Spleen (tissue), 11 donors: ENCODE measurements around the gene C1orf198. TPM values are rescaled to one million over a fixed set of nuclear protein-coding genes. Genes with fewer than 3 reads are reported as not detected.

Experiments used
- DNase-seq: peaks from one replicate; pipeline ENCODE4 v3.0.0-alpha.2; 2020
- H3K27ac ChIP-seq, 8 donors: fragments of 200-600 bp; sonication (generic) in 7 of 8; 1 replicate in 4 of 8; 2 replicates in 4 of 8; pipeline versions ENCODE4 v1.5.0 to v1.8.0; 2016 to 2021; ENCODE audit warnings: inconsistent platforms in 4 of 8, mild to moderate bottlenecking in 4 of 8, moderate library complexity in 1 of 8
- H3K27me3 ChIP-seq, 7 donors: fragments of 200-600 bp; sonication (generic) in 6 of 7; replicated peaks in 1 of 7; 1 replicate in 4 of 7; 2 replicates in 3 of 7; pipeline versions ENCODE4 v1.5.0 to v1.8.0; 2016 to 2021; ENCODE audit warnings: inconsistent platforms in 3 of 7, mild to moderate bottlenecking in 1 of 7
- H3K36me3 ChIP-seq, 6 donors: fragments of 200-600 bp; sonication (generic) in 5 of 6; 1 replicate in 4 of 6; 2 replicates in 2 of 6; pipeline versions ENCODE4 v1.5.0 to v1.8.0; 2016 to 2021; ENCODE audit warnings: inconsistent platforms in 2 of 6
- H3K4me1 ChIP-seq, 6 donors: fragments of 200-600 bp; sonication (generic) in 5 of 6; 1 replicate in 3 of 6; 2 replicates in 3 of 6; pipeline versions ENCODE4 v1.5.0 to v1.8.0; 2016 to 2021; ENCODE audit warnings: inconsistent platforms in 3 of 6
- H3K4me3 ChIP-seq, 8 donors: fragments of 200-600 bp; sonication (generic) in 7 of 8; 1 replicate in 4 of 8; 2 replicates in 4 of 8; pipeline versions ENCODE4 v1.5.0 to v1.8.0; 2016 to 2021; ENCODE audit warnings: inconsistent platforms in 4 of 8, mild to moderate bottlenecking in 4 of 8, moderate library complexity in 2 of 8
- H3K9me3 ChIP-seq, 8 donors: fragments of 200-600 bp; sonication (generic) in 7 of 8; 1 replicate in 4 of 8; 2 replicates in 4 of 8; pipeline versions ENCODE4 v1.5.0 to v1.8.0; 2016 to 2021; ENCODE audit warnings: inconsistent platforms in 4 of 8
- CTCF ChIP-seq, 11 experiments: fragments of 200-600 bp in 7 of 11; fragments of 450-650 bp in 4 of 11; sonication (generic) in 4 of 11; IDR thresholded peaks in 8 of 11; conservative IDR thresholded peaks in 3 of 11; 1 replicate in 7 of 11; 2 replicates in 4 of 11; pipeline versions ENCODE4 v1.4.0 to v1.8.0; 2016 to 2021; ENCODE audit warnings: antibody characterized with exemption in 11 of 11, inconsistent platforms in 4 of 11, mild to moderate bottlenecking in 1 of 11
- POLR2A ChIP-seq, 3 donors: fragments of 450-650 bp; IDR thresholded peaks; one replicate each; pipeline ENCODE4 v1.5.1; 2017; ENCODE audit warnings: antibody characterized with exemption in 3 of 3, mild to moderate bottlenecking in 1 of 3
- POLR2AphosphoS5 ChIP-seq, 3 donors: sonication (generic); formaldehyde crosslinking; IDR thresholded peaks; one replicate each; pipeline ENCODE4 v1.5.1; 2017; ENCODE audit warnings: antibody characterized with exemption in 3 of 3
- WGBS, 5 donors: extraction: QIAGEN DNeasy Blood & Tissue Kit in 3 of 5; methylation state at CpG; one replicate each; pipeline versions ENCODE4 v1.1.5 to v1.1.7; 2013 to 2018; 5-methylcytosine and 5-hydroxymethylcytosine counted together
- intact Hi-C: fragments of 100-400 bp; cut with DNase I; formaldehyde crosslinking; loops from one replicate; pipeline ENCODE4 v1.15.0; 2023; ENCODE audit warnings: low total_unique reads
- polyA plus RNA-seq, 3 donors: library from polyadenylated mRNA; stranded (reverse); fragments of 200-250 nt; gene quantifications; one replicate each; pipeline ENCODE4 v1.2.1, GENCODE V29; 2013
- total RNA-seq, 7 donors: library from RNA; depleted of rRNA in 3 of 7; stranded (reverse); fragments of >200 nt in 3 of 7; fragmentation: NEBNext Ultra II Directional in 4 of 7; extraction: Animal tissue kit (Norgen Biotek cat#: 25700) in 4 of 7; gene quantifications; one replicate each; pipeline versions ENCODE4 v1.1.0 to v1.2.1, GENCODE V29; 2016 to 2021
- donor health status: healthy with polysubstance abuse.
- donor health status: DM: no; HTN: no; CAD: no; lungs with moderate emphysema.
- donor health status: DM: no; HTN: no; CAD: no.
- donor health status: Bipolar disorder and iron deficiency.
- donor health status: healthy.
- donor health status: DM: no; HTN: no; CAD: no.
- donor health status: DM: yes; HTN: yes; CAD: no.

C1orf198 gene
- total and polyA plus RNA-seq, 10 donors = 5.0 to 32.7 (median 18.4) TPM

GRCh38 chr1:230875370-230875769 is 7.0 kb upstream of the C1orf198 start:
- H3K4me1 ChIP-seq = no peaks in the 10 kb centered on the region
- H3K36me3 ChIP-seq = no peaks in the 10 kb centered on the region
- TF ChIP-seq CTCF (IDR thresholded peaks at IDR 0.05 in 8 of 11, conservative IDR thresholded peaks at IDR 0.05 in 3 of 11) (no peak), POLR2AphosphoS5 (IDR thresholded peaks at IDR 0.05) (no peak), POLR2A (IDR thresholded peaks at IDR 0.05) (no peak)
- 86 to 95% (median 88%) methylated on average over 8 of the region's 8 CpGs for WGBS, 5 donors
- intact Hi-C loops = no loop called here
- no peak overlapping the region for H3K4me3 ChIP-seq
- no peaks in the 10 kb centered on the region for H3K9me3 ChIP-seq
- no peak overlapping the region for H3K27ac ChIP-seq
- H3K27me3 ChIP-seq = peaks cover 0 to 60% (median 3%) of the 10 kb centered on the region in 7 donors
- no peak for DNase-seq

GRCh38 chr1:230870916-230871315 is 2.6 kb upstream of the C1orf198 start:
- no peak overlapping the region for H3K4me3 ChIP-seq
- no peaks in the 10 kb centered on the region for H3K9me3 ChIP-seq
- peaks cover 0 to 65% (median 0%) of the 10 kb centered on the region in 7 donors for H3K27me3 ChIP-seq
- intact Hi-C loops = no loop called here
- TF ChIP-seq POLR2A (IDR thresholded peaks at IDR 0.05) = no peak
- TF ChIP-seq POLR2AphosphoS5 (IDR thresholded peaks at IDR 0.05) = no peak
- no peak for TF ChIP-seq CTCF (IDR thresholded peaks at IDR 0.05 in 8 of 11, conservative IDR thresholded peaks at IDR 0.05 in 3 of 11)
- DNase-seq = no peak
- no peaks in the 10 kb centered on the region for H3K36me3 ChIP-seq
- 96 to 97% (median 96%) methylated on average over 4 of the region's 4 CpGs for WGBS, 5 donors
- no peak overlapping the region for H3K27ac ChIP-seq
- H3K4me1 ChIP-seq = peaks cover 0 to 31% (median 18%) of the 10 kb centered on the region in 6 donors

- WGBS, 5 donors = 72 to 81% (median 77%) methylated on average over 4 of the region's 4 CpGs
- Histone ChIP-seq H3K4me1 (peaks cover 0 to 43% (median 20%) of the 10 kb centered on the region in 6 donors), H3K27ac (peak overlapping the region in 7 of 8 donors; percentile 56 to 82 (median 76)), H3K36me3 (no peaks in the 10 kb centered on the region), H3K27me3 (peaks cover 0 to 55% (median 0%) of the 10 kb centered on the region in 7 donors), H3K4me3 (peak overlapping the region in 1 of 8 donors; percentile 81), H3K9me3 (no peaks in the 10 kb centered on the region)
- no peak for DNase-seq
- intact Hi-C loops = no loop called here
- no peak for TF ChIP-seq CTCF (IDR thresholded peaks at IDR 0.05 in 8 of 11, conservative IDR thresholded peaks at IDR 0.05 in 3 of 11)
- no peak for TF ChIP-seq POLR2AphosphoS5 (IDR thresholded peaks at IDR 0.05)
Observed at GRCh38 chr1:230869500-230869899, 1.2 kb upstream of the C1orf198 start.

- peaks cover 0 to 55% (median 0%) of the 10 kb centered on the region in 7 donors for H3K27me3 ChIP-seq
- H3K9me3 ChIP-seq = no peaks in the 10 kb centered on the region
- DNase-seq = peak; percentile 80
- peaks cover 0 to 45% (median 22%) of the 10 kb centered on the region in 6 donors for H3K4me1 ChIP-seq
- H3K36me3 ChIP-seq = no peaks in the 10 kb centered on the region
- H3K27ac ChIP-seq = peak overlapping the region in 7 of 8 donors; percentile 56 to 82 (median 76)
- 4 to 11% (median 9%) methylated on average over 31 to 40 of the region's 40 CpGs for WGBS, 5 donors
- intact Hi-C loops = no loop called here
- peak overlapping the region; percentile 72 to 96 (median 87) for H3K4me3 ChIP-seq
- no peak for TF ChIP-seq POLR2A (IDR thresholded peaks at IDR 0.05)
- no peak for TF ChIP-seq CTCF (IDR thresholded peaks at IDR 0.05 in 8 of 11, conservative IDR thresholded peaks at IDR 0.05 in 3 of 11)
- TF ChIP-seq POLR2AphosphoS5 (IDR thresholded peaks at IDR 0.05) = no peak
Observed at GRCh38 chr1:230868736-230869385, 540 bp upstream of the C1orf198 start.
